ENCODE results near the gene VPS8. TPM values are rescaled to one million over a fixed set of nuclear protein-coding genes. Genes with fewer than 3 reads are reported as not detected.

Gene VPS8
- total RNA-seq, 1 experiment from 2014 or later, result 72.3 TPM

DNA sequence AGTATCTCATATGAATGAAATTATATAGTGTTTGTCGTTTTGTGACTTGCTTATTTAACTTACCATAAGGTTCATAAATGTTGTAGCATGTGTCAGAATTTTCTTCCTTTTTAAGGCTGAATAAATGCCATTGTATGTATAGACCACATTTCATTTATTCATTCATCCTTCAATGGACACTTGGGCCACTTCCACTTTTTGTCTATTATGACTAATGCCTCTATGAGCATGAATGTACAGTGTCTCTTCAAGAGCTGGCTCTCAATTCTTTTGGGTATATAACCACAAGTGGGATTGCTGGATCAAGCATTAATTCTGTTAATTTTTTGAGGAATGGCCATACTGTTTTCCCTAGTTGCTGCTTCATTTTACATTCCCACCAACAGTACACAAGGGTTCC lies 156.1 kb downstream of the VPS8 start:
- ChIA-PET POLR2A (no interaction called here), CTCF (no interaction called here)
- ATAC-seq, result no peak
- DNase-seq (ENCODE audit: low read depth, low spot score), result no peak
- no TSS peak for BruUV-seq (replicated peaks)
- no peak for TF ChIP-seq REST (IDR thresholded peaks at IDR 0.05; ENCODE audit: insufficient read depth in 1 of 2, low read depth in 2 of 2, low read length in 1 of 2)
- TF ChIP-seq TCF7L2 (IDR thresholded peaks at IDR 0.05; ENCODE audit: low read depth, low read length), result no peak
- no peak for TF ChIP-seq CTCF (IDR thresholded peaks at IDR 0.05)
- TF ChIP-seq POLR2AphosphoS5 (IDR thresholded peaks at IDR 0.05; ENCODE audit: low read depth, low read length), result no peak
- in situ Hi-C loops (cut with HindIII; ENCODE audit: low pct_unique_long_range_greater_than_20kb, low sequenced_read_pairs), result no loop called here
- H3K4me1 ChIP-seq (ENCODE audit: control insufficient read depth, insufficient read depth, low read length), result no peaks in the 10 kb centered on the region
- no peaks in the 10 kb centered on the region for H3K9me3 ChIP-seq (ENCODE audit: control insufficient read depth, insufficient read depth, low read depth, low read length)
- peaks cover 5% of the 10 kb centered on the region for H3K36me3 ChIP-seq (ENCODE audit: control insufficient read depth, insufficient read depth, low read length)
- no peak overlapping the region for H3K4me3 ChIP-seq (ENCODE audit: low read depth in 2 of 2, low read length in 2 of 2)
- intact Hi-C loops (cut with micrococcal nuclease; ENCODE audit: unreplicated experiment), result no loop called here
- H3K27me3 ChIP-seq (ENCODE audit: control insufficient read depth, insufficient read depth, low read length), result no peaks in the 10 kb centered on the region
- H3K27ac ChIP-seq (ENCODE audit: low read length), result no peak overlapping the region

GRCh38 chr3:184970186-184970585 lies 158.2 kb downstream of the VPS8 start:
- Histone ChIP-seq H3K36me3 (ENCODE audit: control insufficient read depth, insufficient read depth, low read length) (peaks cover 5% of the 10 kb centered on the region), H3K4me1 (ENCODE audit: control insufficient read depth, insufficient read depth, low read length) (no peaks in the 10 kb centered on the region), H3K27ac (ENCODE audit: low read length) (no peak overlapping the region), H3K9me3 (ENCODE audit: control insufficient read depth, insufficient read depth, low read depth, low read length) (no peaks in the 10 kb centered on the region), H3K27me3 (ENCODE audit: control insufficient read depth, insufficient read depth, low read length) (no peaks in the 10 kb centered on the region), H3K4me3 (ENCODE audit: low read depth in 2 of 2, low read length in 2 of 2) (no peak overlapping the region)
- POLR2A ChIA-PET, result no interaction called here
- CTCF ChIA-PET, result no interaction called here
- no TSS peak for BruUV-seq (replicated peaks)
- no peak for DNase-seq (ENCODE audit: low read depth, low spot score)
- intact Hi-C loops (cut with micrococcal nuclease; ENCODE audit: unreplicated experiment), result no loop called here
- TF ChIP-seq TCF7L2 (IDR thresholded peaks at IDR 0.05; ENCODE audit: low read depth, low read length) (no peak), SIN3A (IDR thresholded peaks at IDR 0.05; ENCODE audit: borderline replicate concordance, insufficient read depth, low read depth, low read length) (no peak), REST (IDR thresholded peaks at IDR 0.05; ENCODE audit: insufficient read depth in 1 of 2, low read depth in 2 of 2, low read length in 1 of 2) (no peak), POLR2AphosphoS5 (IDR thresholded peaks at IDR 0.05; ENCODE audit: low read depth, low read length) (no peak), CTCF (IDR thresholded peaks at IDR 0.05) (no peak)
- in situ Hi-C loops (cut with HindIII; ENCODE audit: low pct_unique_long_range_greater_than_20kb, low sequenced_read_pairs), result no loop called here
- no peak for ATAC-seq

All from Panc1 (cell line).